Measurements from ENCODE around the gene CNTNAP4. TPM values are rescaled to one million over a fixed set of nuclear protein-coding genes. Genes with fewer than 3 reads are reported as not detected.
A peak's percentile ranks its signal among the peaks of the same experiment; 100 is the strongest.

CNTNAP4 gene
- total RNA-seq, 1 experiment from 2014 or later = not detected

- DNase-seq (ENCODE audit: low spot score) = peak; percentile 84
- in situ Hi-C loops (cut with HindIII; ENCODE audit: low sequenced_read_pairs) = no loop called here
Observed at GRCh38 chr16:76385601-76386230, 108.5 kb downstream of the CNTNAP4 start.

DNA sequence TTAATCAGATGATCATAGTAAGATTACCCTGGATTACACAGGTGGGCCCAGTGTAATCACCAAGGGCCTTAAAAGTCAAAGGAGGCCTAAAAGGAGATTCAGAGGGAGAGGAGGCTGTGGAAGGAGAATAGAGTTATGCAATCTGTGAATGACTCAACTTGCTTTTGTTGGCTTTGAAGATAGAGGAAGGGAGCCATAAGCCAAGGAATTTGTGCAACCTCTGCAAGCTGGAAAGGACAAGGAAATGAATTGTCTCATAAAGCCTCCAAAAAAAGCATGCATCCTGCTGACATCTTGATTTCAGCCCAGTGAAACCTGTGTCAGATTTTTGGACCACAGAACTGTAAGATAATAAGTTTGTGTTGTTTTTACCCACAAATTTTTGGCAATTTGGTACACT, 109.6 kb downstream of the CNTNAP4 start:
- peak; percentile 85 for DNase-seq (ENCODE audit: low spot score)
- in situ Hi-C loops (cut with HindIII; ENCODE audit: low sequenced_read_pairs) = no loop called here

DNA sequence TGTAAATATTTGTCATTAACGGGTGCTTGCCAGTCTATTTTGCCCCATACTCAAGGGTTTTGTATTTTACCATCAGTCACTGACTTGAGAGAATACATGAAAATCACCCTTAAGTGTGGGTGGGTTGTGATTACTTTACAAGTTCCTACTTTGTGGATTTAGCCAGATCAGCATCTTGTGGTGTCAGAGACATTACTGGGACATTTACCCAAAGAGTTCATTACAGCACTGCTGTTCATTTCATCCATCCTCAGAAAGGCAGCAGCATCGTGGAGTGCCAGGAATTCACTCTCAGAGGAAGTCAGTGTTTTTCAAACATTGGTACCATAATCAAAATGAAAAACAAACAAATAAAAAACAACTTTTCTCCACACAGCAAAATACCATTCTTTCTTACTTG, 110.8 kb downstream of the CNTNAP4 start:
- in situ Hi-C loops (cut with HindIII; ENCODE audit: low sequenced_read_pairs) = no loop called here
- peak; percentile 53 for DNase-seq (ENCODE audit: low spot score)

DNA sequence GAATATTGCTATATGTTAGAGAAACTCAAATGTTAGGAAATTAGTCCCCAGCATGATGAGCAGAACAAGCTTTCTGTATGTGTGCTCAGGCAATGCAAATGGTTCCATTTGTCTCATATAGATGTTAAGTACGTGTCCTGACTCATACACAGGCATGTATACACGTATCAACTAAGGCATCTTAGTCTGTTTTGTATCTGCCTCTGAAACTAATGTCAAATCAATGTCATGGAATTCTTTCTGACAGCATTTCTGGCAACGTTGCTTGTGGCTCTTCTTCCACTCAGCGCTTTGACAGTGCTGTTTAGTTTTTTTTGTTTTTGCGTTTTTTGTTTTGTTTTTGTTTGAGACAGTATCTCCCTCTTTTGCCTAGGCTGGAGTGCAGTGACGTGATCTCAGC, 111.9 kb downstream of the CNTNAP4 start:
- no peak for DNase-seq (ENCODE audit: low spot score)
- in situ Hi-C loops (cut with HindIII; ENCODE audit: low sequenced_read_pairs) = no loop called here

DNA sequence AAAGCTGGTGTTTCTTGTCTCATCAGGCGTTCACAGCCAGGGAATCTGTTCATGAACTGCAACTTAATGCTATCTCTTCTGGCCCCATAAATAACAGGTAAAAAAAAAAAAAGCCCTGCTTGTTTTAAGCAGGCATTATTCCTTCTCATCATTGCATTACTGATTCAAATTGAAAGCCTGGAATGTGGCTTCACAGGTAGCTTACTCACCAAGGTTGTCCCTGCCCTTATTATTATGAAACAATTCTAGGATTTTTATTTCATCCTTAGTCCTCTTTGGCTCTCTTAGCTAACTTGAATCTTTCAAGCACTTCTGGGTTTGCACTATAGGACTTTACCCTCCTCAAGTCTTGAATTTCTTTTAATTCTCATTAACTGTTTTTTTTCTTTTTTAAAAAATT, 113.3 kb downstream of the CNTNAP4 start:
- no peak for DNase-seq (ENCODE audit: low spot score)
- in situ Hi-C loops (cut with HindIII; ENCODE audit: low sequenced_read_pairs) = no loop called here

- DNase-seq (ENCODE audit: low spot score) = no peak
- in situ Hi-C loops (cut with HindIII; ENCODE audit: low sequenced_read_pairs) = no loop called here
Observed at GRCh38 chr16:76396977-76397376, 119.8 kb downstream of the CNTNAP4 start.

GRCh38 chr16:76409706-76410105, 132.5 kb downstream of the CNTNAP4 start:
- in situ Hi-C loops (cut with HindIII; ENCODE audit: low sequenced_read_pairs) = no loop called here
- DNase-seq (ENCODE audit: low spot score) = no peak

DNA sequence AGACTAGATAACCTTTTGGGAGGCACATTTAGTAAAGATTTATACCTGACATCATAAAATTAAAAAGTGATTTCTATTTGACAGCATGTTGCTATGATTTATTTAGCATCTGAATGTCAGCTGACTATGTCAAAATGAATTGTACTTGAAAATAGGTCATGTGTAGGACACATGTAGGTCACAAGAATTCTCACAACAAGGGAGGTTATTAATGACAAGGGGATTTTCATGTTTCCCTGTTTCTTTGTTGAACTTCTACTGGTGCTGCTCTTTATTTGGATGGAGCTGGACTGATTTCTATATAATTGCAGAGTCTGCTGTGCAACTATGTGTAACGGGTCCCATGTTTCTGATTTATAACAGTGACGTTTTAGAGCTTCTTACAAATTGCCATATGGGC, 144.4 kb downstream of the CNTNAP4 start:
- in situ Hi-C loops (cut with HindIII; ENCODE audit: low sequenced_read_pairs) = no loop called here
- DNase-seq (ENCODE audit: low spot score) = no peak

DNA sequence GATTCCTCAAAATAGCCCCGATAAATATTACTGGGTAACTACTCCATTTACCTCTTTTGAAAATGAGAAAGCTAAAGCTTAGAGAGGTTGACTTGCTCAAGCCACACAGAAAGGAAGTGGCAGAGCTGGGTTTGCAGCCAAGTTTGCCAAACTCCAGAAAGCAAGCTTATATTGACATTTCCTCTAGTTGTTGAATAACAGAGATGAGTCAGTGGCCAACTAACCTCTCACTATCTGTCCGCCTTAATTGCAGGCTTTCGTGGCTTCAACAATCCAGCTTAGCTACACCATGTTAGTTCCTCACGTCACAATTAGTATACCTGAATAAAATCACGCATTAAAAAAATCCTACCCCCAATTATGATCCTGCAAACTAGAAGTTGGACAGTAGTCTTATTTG, 151.7 kb downstream of the CNTNAP4 start:
- in situ Hi-C loops (cut with HindIII; ENCODE audit: low sequenced_read_pairs) = no loop called here
- no peak for DNase-seq (ENCODE audit: low spot score)

DNA sequence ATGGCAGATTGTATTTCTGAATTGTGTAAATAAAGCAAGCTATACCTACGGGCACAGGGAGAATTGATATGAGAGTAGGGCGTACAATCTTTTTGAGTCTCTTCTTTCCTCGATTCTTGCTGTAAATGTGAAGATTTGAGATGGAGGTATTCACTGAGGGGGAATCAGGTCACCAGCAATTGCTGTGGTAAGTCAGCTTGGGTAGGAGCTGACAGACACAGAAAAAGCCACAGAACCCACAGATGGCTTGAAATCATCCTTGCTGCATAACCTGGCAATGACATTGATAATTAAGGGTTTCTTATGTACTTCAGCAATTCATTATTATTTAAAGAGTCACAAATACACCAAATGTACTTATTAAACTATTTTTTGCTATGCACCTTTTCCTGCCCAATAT, 164.2 kb downstream of the CNTNAP4 start:
- in situ Hi-C loops (cut with HindIII; ENCODE audit: low sequenced_read_pairs) = no loop called here

DNA sequence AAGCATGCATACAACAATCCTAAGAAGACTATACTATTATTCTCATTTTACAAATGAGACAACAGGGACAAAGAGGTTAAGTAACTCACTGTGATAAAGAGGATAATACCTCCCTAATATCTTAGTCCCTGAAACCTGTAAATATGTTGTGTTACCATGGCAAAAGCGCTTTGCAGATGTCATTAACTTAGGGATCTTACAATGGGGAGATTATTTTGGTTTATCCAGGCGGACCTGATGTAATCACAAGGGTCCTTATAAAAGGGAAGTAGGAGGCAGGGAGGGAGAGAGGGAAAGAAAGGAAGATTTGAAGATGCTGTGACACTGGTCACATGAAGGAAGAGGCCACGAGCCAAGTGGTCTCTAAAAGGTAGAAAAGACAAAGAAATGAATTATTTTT, 164.7 kb downstream of the CNTNAP4 start:
- in situ Hi-C loops (cut with HindIII; ENCODE audit: low sequenced_read_pairs) = no loop called here
- DNase-seq (ENCODE audit: low spot score) = no peak

More for the DNA sequence above, 164.2 kb downstream of the CNTNAP4 start:
- peak; percentile 66 for DNase-seq (ENCODE audit: low spot score)

- in situ Hi-C loops (cut with HindIII; ENCODE audit: low sequenced_read_pairs) = no loop called here
- no peak for DNase-seq (ENCODE audit: low spot score)
Observed at GRCh38 chr16:76443973-76444372, 166.8 kb downstream of the CNTNAP4 start.

DNA sequence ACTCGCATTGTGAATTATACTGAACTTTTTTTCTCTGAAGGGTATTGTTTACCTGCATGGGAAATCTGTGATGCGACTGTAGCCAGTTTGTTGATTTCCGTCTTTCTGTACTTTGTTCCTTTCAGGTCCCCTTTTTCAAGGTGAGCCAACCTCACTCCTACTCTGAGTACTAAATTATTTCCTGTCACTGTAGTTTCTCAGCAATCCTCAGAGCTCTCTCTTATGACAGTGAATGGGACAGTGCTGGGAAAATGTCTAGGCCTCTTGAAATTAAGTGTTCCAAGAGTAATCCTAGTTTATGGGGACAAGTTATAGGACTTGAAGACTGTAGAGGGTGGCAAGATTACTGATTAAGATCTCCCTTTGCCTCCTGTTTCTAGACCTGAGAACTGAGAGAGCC, 167.6 kb downstream of the CNTNAP4 start:
- in situ Hi-C loops (cut with HindIII; ENCODE audit: low sequenced_read_pairs) = no loop called here

GRCh38 chr16:76445815-76446214, 168.6 kb downstream of the CNTNAP4 start:
- in situ Hi-C loops (cut with HindIII; ENCODE audit: low sequenced_read_pairs) = no loop called here
- no peak for DNase-seq (ENCODE audit: low spot score)

More for the DNA sequence above, 167.6 kb downstream of the CNTNAP4 start:
- no peak for DNase-seq (ENCODE audit: low spot score)

- in situ Hi-C loops (cut with HindIII; ENCODE audit: low sequenced_read_pairs) = no loop called here
- DNase-seq (ENCODE audit: low spot score) = no peak
Observed at GRCh38 chr16:76446251-76446650, 169.1 kb downstream of the CNTNAP4 start.

DNA sequence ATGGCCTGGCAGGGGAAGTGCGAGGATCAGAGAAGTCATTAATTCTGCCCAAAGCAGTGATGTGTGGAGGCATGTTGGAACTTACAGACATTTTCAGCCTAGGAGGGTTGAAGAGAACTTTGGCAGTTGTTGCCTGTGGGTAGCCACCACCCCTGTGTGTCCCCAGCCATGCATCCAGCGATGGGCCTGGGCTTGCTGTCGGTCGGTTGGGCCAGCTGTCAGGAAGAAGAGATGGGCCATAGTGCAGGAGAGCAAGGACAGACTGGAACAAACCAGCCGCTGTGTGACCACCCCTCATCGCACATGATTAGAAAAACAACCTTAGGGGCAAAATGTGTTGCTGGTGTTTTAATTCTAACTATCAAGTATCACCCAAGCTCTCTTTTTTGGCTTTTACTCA, 173.7 kb downstream of the CNTNAP4 start:
- in situ Hi-C loops (cut with HindIII; ENCODE audit: low sequenced_read_pairs) = no loop called here
- DNase-seq (ENCODE audit: low spot score) = no peak

- in situ Hi-C loops (cut with HindIII; ENCODE audit: low sequenced_read_pairs) = no loop called here
- no peak for DNase-seq (ENCODE audit: low spot score)
Observed at GRCh38 chr16:76455257-76455656, 178.1 kb downstream of the CNTNAP4 start.

DNA sequence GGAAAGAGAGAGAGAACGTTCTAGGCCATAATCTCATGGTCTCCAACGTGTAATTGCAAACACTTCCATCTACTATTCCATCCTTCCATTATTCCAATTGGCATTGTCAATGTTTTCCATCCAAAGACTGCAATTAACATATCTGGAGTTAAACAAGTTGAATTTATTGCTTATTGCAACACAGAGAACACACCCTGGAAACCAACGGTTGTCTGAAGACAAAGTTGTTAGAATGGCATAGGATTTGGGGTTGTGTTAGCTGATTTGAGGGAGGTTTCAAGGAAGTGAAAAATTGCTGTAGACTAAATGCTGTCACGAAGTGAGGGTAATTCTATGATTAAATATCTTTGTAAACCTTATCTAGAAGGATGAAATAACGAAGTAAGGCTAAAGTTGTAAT, 178.8 kb downstream of the CNTNAP4 start:
- in situ Hi-C loops (cut with HindIII; ENCODE audit: low sequenced_read_pairs) = no loop called here
- no peak for DNase-seq (ENCODE audit: low spot score)

DNA sequence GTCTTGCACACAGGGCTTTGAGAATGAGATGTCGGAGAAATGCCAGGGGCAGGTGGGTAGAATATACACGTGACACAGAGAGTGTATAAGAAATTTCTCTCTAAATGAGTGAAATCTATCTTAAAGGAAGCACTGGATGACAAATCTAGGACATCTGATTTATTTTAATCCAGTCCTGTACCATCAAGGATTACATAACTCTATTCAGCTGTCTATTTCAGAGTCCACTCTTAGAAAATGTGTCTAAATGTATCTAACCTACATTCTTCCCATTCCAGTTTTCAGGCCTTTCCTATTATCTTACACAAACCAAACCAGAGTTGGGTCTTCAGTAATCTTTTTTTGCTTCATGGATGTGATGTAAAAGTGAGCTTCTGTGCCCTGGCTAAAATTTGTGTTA, 181.9 kb downstream of the CNTNAP4 start:
- peak; percentile 59 for DNase-seq (ENCODE audit: low spot score)
- in situ Hi-C loops (cut with HindIII; ENCODE audit: low sequenced_read_pairs) = no loop called here

- DNase-seq (ENCODE audit: low spot score) = peak; percentile 82
- in situ Hi-C loops (cut with HindIII; ENCODE audit: low sequenced_read_pairs) = no loop called here
Observed at GRCh38 chr16:76461836-76462235, 184.6 kb downstream of the CNTNAP4 start.

GRCh38 chr16:76464955-76465620, 187.9 kb downstream of the CNTNAP4 start:
- no peak for DNase-seq (ENCODE audit: low spot score)
- in situ Hi-C loops (cut with HindIII; ENCODE audit: low sequenced_read_pairs) = no loop called here
